Measurements from ENCODE around the gene CACNA1G.

DNA sequence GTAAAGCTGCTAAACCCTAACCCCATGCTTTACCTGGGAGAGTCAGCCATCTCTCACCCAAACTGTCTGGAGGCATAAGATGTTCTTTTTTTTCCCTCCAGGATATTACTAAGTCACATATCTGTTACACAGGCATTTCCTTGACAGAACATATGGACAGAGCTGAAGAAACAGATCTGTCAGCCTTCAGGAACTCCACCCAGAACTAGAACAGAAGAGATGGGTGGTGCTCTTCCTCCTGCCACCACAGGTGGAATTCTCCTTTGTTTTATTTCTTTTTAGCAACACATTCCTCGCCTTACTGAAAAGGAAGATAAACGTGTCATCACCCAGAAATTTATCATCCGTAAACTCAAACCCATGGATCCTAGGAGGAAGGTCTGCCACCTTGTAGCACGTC, 43.5 kb upstream of the CACNA1G start:
- no peak for TF ChIP-seq TAF1 (IDR thresholded peaks at IDR 0.05; ENCODE audit: borderline replicate concordance, insufficient read depth, low read length)
- TF ChIP-seq POLR2AphosphoS5 (IDR thresholded peaks at IDR 0.05; ENCODE audit: low read depth, low read length), result no peak
- TF ChIP-seq SIN3A (IDR thresholded peaks at IDR 0.05; ENCODE audit: borderline replicate concordance, insufficient read depth, low read length), result no peak

Data from PFSK-1 (cell line).